Measurements from ENCODE around the gene PHIP.

Gene PHIP

DNA sequence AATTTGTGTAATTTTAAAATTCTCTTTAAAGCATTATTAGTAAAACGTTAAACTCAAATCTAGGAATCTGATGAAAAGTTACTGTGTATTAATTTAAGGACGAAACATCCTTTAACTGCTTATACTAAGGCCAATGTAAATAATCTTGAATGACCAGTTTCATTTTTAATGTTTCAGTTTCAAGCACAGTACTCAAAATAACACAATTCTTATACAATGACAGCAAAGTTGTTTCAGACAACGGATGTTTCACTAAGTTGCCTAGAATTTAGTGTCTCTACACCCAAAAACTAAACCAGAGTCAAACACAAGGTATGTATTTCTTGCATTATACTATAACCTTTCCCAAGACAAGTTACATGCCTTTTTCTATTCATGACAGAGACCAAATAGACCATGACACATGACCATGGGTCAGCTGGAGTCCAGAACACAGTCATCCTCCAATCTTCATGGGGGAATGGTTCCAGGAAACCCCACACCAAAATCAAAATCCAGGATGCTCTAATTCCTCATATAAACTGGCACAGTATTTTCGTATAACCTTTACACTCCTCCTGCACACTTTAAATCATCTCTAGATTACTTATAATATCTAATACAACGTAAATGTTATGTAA lies 7.7 kb downstream of the PHIP start:
- DNase-seq = no peak

- DNase-seq = no peak
Observed at GRCh38 chr6:79066828-79067227, 11.2 kb downstream of the PHIP start.

DNA sequence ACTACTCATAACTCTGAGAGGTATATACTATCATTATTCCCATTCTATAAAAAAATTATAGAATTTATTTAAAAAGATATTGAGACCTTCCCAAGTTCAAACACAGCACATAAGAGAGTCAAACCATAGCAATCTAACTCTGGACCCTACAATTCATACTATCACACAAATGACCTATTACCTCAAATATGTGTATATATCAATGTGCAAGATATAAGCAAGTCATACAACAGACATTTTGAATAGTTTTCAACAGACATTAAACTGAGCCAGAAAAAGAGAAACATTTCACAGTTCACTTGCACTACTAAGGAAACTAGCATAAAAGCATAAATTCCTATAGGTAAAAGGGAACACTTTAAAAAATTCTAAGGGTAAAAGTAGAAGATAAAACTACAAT lies 11.7 kb downstream of the PHIP start:
- no peak for DNase-seq

DNA sequence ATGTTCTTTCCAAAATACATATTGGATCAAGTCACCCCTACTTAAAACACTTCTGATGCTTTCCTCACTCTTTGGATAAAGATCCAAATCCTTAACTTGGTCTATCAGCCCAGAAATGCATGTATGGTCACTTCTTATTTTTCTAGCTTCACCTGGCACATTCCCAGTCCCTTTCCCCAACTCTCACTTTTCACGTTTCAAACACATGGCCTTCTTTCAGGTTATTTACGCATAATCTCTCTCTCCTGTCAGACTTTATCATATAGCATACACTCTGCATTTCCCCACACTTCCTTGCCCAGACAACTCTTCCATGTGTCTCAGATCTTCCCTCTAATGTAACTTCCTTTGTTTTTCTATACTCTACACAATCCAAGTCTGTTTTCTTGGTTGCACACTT lies 12.8 kb downstream of the PHIP start:
- DNase-seq = no peak

- no peak for DNase-seq
Observed at GRCh38 chr6:79064635-79065034, 13.4 kb downstream of the PHIP start.

- no peak for DNase-seq
Observed at GRCh38 chr6:79062708-79063107, 15.3 kb downstream of the PHIP start.

DNA sequence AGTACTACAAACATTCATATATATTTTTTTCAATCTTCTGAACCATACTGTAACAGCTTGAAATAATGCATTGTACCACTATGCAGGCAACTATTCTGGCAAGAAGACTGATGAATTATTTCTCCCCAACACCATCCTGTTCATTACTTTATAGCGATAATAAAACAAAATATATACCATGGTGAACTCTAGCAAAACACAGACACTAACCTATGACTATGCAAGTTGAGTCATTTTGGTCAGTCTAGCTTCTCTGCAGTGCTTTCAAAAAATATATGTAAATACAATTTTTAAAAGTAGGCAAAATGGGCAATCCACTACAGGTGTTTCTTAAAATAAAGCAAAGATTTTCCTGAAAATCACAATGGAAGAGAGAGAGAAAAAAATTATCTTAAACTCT lies 20.3 kb downstream of the PHIP start:
- DNase-seq = no peak

- DNase-seq = no peak
Observed at GRCh38 chr6:79056226-79056625, 21.8 kb downstream of the PHIP start.

DNA sequence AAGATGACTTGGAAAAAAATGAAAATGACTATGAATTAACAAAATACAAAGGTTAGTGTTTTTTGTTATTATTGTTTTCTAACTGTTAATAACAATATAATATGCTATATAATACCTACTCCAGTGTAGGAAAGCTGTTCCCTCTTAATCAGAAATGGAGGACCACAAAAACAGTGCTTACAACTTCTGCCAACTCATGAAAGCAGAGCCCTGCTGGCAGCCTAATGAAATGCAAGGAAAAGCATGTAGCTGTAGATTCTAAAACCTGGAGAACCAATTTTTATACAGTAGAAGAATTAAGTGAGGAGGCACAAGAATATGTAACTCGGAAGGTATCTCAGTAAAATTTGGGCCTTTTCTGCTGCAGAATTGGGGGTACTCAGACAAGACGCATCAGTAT lies 29.4 kb downstream of the PHIP start:
- no peak for DNase-seq

DNA sequence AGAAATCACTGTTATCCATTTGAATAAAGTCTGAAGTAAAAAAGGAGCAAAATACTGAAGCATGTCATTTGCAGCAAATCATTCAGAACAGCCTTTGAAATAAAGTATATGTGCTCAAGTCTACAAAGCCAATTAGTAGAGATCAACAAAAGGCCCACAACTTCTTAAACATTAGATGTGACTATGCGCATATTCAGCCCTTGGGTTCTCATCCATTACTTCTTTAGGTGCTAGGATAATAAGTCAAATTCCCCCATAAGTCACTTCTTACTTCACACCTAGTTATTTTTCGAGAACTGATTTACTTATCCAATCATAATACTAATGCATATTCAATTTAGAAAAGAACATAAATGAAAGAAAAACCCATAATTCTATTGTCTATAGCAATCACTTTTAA lies 31.0 kb downstream of the PHIP start:
- DNase-seq = no peak

GRCh38 chr6:79045966-79046365 lies 32.1 kb downstream of the PHIP start:
- no peak for DNase-seq

DNA sequence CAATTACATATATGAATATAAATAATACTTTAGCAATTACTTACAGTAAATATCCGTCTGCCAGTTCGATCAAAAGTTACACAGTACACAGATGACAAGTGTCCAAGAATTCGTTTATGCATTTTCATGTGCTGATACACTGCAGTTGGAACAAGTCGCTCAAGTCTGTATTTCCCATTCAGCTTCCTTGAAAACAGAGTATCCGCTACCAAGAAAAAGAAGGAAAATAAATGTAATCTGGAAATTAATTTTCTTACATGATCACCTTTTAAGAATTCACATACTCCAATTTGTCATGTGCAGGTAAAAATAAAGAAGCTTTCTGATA lies 35.3 kb downstream of the PHIP start:
- no peak for DNase-seq

DNA sequence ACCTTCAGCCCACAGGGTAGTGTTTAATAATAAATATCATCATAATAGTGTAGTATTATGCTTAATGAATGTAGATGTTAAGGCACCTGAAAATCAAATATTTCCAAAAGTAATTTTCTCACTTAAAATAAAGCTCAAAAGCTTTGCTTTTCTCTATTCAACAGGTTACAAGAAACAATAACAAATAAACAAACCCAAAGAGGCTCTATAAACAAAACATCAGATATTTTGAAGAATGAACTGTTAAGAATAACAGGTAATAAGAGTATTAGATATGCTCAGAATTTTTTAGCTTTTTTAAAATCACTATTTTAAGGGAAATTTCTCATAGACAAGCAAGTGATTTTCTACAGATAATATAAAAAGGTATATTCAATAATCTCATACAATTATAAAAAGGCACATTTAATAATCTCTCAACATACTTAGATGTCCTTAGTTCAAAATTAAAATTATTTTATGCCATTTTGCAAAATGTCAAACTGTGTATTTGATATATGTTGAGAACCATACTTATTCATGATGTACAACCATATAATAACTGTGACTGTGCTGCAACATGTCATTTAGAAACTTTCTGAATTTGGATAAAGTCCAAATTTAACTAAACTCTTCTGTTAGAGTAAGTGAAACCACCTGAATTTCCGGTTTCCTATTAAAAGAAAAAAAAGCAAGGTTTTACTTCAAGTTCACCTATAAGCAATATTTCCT lies 35.8 kb downstream of the PHIP start:
- DNase-seq = peak in 1 of 5 donors; percentile 28

GRCh38 chr6:79040083-79040482 lies 38.0 kb downstream of the PHIP start:
- peak in 1 of 5 donors; percentile 20 for DNase-seq

DNA sequence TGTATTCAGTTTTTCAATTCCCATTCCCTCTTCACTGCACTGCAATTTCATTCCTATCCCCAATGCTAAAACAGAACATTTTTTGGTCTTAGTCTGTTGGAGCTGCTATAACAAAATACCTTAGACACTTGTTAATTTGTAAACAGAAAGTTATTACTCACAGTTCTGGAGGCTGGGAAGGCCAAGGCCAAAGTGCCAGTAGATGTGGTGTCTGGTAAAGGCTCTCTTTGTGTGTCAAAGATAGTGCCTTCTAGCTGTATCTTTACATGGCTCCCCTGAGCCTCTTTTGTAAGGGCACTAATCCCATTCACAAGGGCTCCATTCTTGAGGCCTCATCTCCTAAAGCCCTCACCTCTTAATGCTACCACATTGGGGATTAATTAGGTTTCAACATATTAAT lies 40.0 kb downstream of the PHIP start:
- no peak for DNase-seq

DNA sequence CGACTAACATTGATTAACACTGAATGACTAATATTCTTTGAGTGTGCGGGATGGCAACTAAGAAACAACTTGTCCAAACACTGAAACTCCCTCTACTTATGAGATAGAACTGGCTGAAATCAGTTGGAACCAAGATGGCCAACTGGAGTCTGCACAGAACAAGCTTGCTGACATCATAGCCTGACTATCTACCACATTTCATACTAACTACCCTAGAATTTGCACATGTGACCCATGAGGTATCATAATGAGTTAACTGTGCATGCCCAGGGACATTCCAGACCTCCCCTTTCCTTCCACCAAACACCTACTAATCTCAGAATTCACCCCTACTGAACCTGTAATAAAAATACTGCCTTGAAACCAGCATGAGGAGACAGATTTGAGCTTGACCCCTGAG lies 43.2 kb downstream of the PHIP start:
- DNase-seq = no peak

DNA sequence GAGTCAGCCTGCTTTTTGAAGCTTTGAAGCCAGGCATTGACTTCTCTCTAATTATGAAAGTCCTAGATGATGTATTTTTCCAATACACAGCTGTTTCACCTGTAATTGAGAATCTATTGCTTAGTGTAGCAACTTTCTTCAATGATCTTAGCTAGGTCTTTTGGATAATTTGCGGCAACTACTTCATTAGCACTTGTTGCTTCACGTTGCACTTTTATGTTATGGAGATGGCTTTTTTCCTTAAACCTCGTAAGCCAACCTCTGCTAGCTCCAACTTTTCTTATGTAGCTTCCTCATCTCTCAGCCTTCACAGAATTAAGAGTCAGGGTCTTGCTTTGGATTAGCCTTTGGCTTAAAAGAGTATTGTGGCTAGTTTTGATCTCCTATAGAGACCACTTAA lies 44.8 kb downstream of the PHIP start:
- DNase-seq = no peak

DNA sequence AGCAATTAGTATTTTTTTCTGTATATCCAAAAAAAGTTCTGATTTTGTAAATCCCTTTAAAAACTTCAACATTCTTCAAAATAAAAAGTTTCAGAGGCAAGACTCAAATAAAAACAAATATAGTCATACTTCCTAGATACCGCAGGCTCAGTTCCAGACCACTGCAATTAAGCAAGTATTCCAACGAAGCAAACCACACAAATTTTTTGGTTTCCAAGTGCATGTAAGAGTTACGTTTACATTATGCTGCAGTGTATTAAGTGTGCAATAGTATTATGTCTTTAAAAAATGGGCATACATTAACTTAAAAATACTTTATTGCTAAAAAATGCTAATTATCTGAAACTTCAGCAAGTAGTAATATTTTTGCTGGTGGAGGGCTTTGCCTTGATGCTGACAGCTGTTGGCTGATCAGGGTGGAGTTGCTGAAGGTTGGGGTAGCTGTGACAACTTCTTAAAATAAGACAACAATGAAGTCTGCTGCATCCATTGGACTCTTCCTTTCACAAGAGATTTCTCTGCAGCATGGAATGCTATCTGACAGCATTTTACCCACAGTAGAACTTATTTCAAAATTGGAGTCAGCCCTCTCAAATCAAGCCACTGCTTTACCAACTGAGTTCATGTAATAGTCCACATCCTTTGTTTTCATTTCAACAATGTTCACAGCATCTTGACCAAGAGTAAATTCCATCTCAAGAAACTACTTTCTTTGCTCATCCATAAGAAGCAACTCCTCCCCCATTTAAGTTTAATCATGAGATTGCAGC lies 46.0 kb downstream of the PHIP start:
- no peak for DNase-seq

DNA sequence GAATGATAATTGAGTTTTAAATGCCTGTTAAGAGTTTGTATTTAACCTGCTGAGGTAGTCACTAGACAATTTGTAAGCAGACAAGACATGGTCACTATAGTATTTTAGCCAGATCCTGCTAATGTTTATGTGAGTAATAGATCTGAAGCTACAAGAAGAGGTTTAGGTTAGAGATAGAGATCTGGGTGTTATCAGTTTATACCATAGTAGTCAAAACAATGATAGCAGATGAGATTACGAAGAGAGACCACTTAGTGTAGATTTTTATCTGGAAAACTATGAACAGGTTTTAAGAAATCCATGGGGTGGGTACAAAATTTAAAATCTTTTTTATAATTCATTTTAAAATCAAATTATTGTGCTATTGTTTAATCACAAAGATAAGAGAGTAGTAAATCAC lies 47.5 kb downstream of the PHIP start:
- no peak for DNase-seq

DNA sequence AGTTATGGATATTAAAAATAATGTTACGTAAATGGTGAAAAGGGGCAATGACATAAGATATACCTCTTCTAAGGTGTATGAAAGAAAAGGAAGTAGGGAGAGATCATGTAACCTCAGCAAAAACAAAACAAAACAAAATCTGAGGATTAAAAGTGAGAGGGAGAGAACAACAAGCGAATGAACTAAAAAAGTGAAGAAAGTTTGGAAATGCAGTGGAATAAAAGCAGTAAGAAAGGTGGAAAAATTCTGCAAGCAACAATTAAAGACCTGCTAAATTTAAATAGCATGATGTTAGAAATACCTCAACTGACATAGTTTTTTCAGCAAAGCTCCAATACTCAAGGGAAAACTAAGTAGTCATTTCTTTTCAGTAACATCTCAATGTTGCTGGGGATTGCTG lies 48.0 kb downstream of the PHIP start:
- DNase-seq = no peak

- no peak for DNase-seq
Observed at GRCh38 chr6:79028641-79029314, 49.3 kb downstream of the PHIP start.

GRCh38 chr6:79011940-79012339 lies 66.1 kb downstream of the PHIP start:
- no peak for DNase-seq

GRCh38 chr6:79010422-79010821 lies 67.6 kb downstream of the PHIP start:
- no peak for DNase-seq

- no peak for DNase-seq
Observed at GRCh38 chr6:79009819-79010218, 68.2 kb downstream of the PHIP start.

Measured in T-helper 1 cell (primary cell).